ENCODE results near the gene ISLR.

The ISLR gene

DNA sequence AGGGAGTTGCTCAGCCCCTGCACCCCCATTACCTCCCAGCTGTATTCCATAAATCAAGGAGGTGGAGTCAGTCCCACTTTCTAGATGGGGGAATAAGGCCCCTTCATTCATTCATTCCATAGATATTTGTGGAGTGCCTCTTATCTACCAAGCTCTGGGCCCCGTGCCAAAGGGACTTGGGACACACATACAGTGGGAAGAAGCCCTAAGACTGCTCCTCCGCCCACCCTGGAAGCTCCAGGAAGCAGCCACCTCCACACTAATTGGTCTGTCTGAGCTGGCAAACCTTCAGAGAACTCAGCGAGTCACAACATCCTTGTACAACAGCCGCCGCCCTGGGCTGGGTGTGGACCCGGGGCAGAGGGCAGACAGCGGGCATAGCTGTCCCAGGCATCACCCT is 22.7 kb downstream of the ISLR start:
- no peak overlapping the region for H3K4me3 ChIP-seq (ENCODE audit: low read depth, low read length)
- DNase-seq (ENCODE audit: low read depth, low spot score) = peak; percentile 87
- CTCF ChIA-PET = interaction anchor here (0.8 to 1.7 kb wide), 5 partner anchors 11 to 126 kb away, joined by 3 to 5 read pairs (median 3); no protein-coding TSS in a partner anchor
- POLR2A ChIA-PET = interaction anchor here (0.6 to 3.0 kb wide), 7 partner anchors 9 to 698 kb away, joined by 3 to 20 read pairs (median 5); no protein-coding TSS in a partner anchor
- TF ChIP-seq, protein P1, sequence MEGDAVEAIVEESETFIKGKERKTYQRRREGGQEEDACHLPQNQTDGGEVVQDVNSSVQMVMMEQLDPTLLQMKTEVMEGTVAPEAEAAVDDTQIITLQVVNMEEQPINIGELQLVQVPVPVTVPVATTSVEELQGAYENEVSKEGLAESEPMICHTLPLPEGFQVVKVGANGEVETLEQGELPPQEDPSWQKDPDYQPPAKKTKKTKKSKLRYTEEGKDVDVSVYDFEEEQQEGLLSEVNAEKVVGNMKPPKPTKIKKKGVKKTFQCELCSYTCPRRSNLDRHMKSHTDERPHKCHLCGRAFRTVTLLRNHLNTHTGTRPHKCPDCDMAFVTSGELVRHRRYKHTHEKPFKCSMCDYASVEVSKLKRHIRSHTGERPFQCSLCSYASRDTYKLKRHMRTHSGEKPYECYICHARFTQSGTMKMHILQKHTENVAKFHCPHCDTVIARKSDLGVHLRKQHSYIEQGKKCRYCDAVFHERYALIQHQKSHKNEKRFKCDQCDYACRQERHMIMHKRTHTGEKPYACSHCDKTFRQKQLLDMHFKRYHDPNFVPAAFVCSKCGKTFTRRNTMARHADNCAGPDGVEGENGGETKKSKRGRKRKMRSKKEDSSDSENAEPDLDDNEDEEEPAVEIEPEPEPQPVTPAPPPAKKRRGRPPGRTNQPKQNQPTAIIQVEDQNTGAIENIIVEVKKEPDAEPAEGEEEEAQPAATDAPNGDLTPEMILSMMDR (IDR thresholded peaks at IDR 0.05; ENCODE audit: insufficient read depth, low read length, missing control alignments) = no peak

DNA sequence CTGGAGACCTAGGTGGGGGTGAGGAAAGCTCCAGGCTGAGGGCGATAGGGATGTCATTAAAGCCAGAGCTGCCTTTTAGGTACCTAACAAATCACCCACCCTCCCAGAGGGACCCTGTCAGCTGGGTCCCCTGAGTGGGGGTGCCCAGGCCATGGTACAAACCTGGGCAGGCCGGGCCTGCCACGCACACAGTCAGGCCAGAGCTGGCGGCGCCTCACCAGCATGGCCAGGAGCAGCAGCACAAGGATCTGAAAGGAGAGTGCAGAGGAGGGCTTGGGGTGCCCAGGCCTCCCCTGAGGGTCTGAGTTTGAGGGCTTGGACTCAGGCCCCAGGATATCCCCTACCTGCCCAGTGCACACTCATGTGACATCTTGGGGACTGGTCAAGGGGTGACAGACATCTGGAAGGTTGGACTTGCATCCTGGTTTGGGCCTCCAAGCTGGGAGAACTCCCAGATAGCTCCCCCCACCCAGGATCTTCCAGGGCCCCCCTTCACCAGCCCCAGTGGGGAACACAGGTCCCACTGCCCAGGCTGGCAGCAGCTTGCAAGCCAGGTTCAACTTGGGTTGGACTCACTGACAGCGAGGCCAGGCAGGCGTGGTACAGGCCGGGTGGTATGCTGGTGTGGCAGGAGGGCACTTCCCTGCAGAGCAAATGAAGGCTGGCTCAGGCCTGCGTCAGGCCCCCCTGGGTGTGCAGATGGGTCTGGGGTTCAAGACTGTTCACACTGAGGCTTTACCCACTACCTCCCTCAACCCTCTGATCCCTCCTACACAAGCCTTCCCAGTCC is 23.9 kb downstream of the ISLR start:
- ChIA-PET CTCF (interaction anchor here (0.7 to 1.7 kb wide), 2 partner anchors 111 to 232 kb away, joined by 3 to 5 read pairs; no protein-coding TSS in a partner anchor), POLR2A (interaction anchor here (0.5 to 3.0 kb wide), 3 partner anchors 10 to 58 kb away, joined by 3 to 20 read pairs (median 6); no protein-coding TSS in a partner anchor)
- TF ChIP-seq, protein P1 (IDR thresholded peaks at IDR 0.05; ENCODE audit: insufficient read depth, low read length, missing control alignments) = no peak
- no peak for DNase-seq (ENCODE audit: low read depth, low spot score)
- no peak overlapping the region for H3K4me3 ChIP-seq (ENCODE audit: low read depth, low read length)

DNA sequence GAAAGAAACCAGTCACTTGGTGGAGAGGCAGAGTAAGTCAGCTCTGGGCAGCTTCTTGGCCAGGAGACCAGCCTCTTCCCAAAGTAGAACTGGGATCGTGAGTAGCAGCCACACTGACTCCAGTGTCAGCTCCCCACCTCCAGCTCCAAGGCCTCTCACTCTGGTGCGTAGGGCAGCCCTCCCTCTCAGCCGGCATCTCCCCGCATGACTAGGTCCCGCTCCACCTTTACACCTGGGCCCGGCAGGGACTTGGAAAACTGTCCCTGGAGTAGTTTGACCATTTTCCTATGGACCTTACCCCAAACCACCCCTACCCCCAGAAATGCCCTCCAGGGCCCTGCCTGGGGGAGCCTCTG is 25.8 kb downstream of the ISLR start:
- H3K4me3 ChIP-seq (ENCODE audit: low read depth, low read length) = no peak overlapping the region
- POLR2A ChIA-PET = no interaction called here
- TF ChIP-seq, protein P1 (IDR thresholded peaks at IDR 0.05; ENCODE audit: insufficient read depth, low read length, missing control alignments) = no peak
- no peak for DNase-seq (ENCODE audit: low read depth, low spot score)
- CTCF ChIA-PET = no interaction called here

DNA sequence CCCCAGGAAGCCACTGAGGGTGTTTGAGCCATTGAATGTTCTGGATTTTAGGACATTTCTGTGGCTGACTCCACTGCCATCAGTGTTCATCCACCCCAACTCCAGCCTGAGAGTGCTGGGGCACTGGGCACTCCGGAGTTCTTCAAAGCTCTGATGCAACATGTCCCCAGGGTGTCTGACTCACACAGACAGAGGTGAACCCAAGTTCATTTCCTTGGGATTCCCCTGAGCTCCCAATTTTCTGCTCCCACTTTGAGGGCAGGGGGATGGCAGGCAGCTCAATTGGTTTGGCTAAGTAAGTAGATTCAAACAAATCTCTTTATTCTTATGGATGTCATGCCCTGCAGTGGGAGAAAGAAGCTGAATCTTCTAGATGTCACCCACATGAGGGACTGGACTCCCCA is 26.9 kb downstream of the ISLR start:
- TF ChIP-seq, protein P1 (IDR thresholded peaks at IDR 0.05; ENCODE audit: insufficient read depth, low read length, missing control alignments) = no peak
- POLR2A ChIA-PET = interaction anchor here (0.8 to 1.2 kb wide), 3 partner anchors 13 to 24 kb away, joined by 3 read pairs; no protein-coding TSS in a partner anchor
- CTCF ChIA-PET = interaction anchor here (0.7 to 2.0 kb wide), 4 partner anchors 9 to 122 kb away, joined by 3 to 5 read pairs (median 3); no protein-coding TSS in a partner anchor
- no peak overlapping the region for H3K4me3 ChIP-seq (ENCODE audit: low read depth, low read length)
- no peak for DNase-seq (ENCODE audit: low read depth, low spot score)

DNA sequence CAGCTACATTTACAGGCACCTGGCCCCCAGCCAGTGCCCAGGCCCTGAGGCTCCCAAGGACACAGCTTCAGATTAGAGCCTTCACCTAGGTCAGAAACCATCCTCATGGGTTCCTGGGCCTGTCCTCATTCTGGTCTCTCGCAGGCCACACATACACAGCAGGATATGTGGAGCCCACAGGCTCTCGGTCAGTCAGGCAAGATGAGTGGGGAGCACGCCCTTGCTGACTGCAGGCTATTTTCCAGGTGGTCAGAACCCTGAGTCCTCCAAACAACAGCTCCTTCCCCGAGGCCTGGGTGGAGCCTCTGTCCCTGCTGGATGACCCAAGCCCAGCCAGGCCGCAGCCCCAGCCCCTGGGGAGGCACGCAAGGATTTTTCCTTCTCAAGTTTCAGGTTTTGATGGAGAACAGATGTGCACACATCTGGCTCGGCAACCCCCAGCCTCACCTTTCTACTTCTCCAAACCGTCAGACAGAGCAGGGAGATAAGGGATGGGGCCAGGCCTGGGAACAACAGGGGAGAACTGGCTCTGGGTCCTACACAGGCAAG is 27.4 kb downstream of the ISLR start:
- DNase-seq (ENCODE audit: low read depth, low spot score) = no peak
- ChIA-PET CTCF (interaction anchor here (0.7 to 2.0 kb wide), 4 partner anchors 10 to 121 kb away, joined by 3 to 5 read pairs (median 3); no protein-coding TSS in a partner anchor), POLR2A (interaction anchor here (0.8 to 1.2 kb wide), 3 partner anchors 13 to 24 kb away, joined by 3 read pairs; no protein-coding TSS in a partner anchor)
- TF ChIP-seq, protein P1 (IDR thresholded peaks at IDR 0.05; ENCODE audit: insufficient read depth, low read length, missing control alignments) = no peak
- H3K4me3 ChIP-seq (ENCODE audit: low read depth, low read length) = no peak overlapping the region
